GM12891 (cell line): ENCODE measurements around the gene RFC2.

ENCODE experiments used
- POLR2A ChIP-seq: IDR thresholded peaks from 2 replicates; pipeline ENCODE4 v1.6.1; 2011; ENCODE audit warnings: low read depth, low read length, control low read depth
- POLR2AphosphoS5 ChIP-seq: IDR thresholded peaks from 2 replicates; pipeline ENCODE4 v1.6.1; 2011; ENCODE audit warnings: low read depth, low read length, control low read depth
- SPI1 ChIP-seq: IDR thresholded peaks from 2 replicates; pipeline ENCODE4 v1.6.1; 2011; ENCODE audit warnings: low read depth, low read length, control low read depth
- TAF1 ChIP-seq: IDR thresholded peaks from 2 replicates; pipeline ENCODE4 v1.6.1; 2011; ENCODE audit warnings: low read depth, low read length, control low read depth

- no peak for TF ChIP-seq SPI1
- TF ChIP-seq POLR2AphosphoS5: no peak
- no peak for TF ChIP-seq POLR2A
- TF ChIP-seq TAF1: no peak
Observed at GRCh38 chr7:74203956-74204618, 50.1 kb downstream of the RFC2 start.
